Muscle of back (tissue), 11 donors: ENCODE measurements around the gene C19orf53. TPM values are rescaled to one million over a fixed set of nuclear protein-coding genes. Genes with fewer than 3 reads are reported as not detected.

ENCODE experiments used
- DNase-seq, 3 donors: peaks; one replicate each; pipeline versions ENCODE4 v3.0.0 to v3.0.0-alpha.2; 2013
- polyA plus RNA-seq, 10 donors: library from polyadenylated mRNA; unstranded; fragments of 120-200 nt; gene quantifications; one replicate each; pipeline ENCODE4 v1.2.1, GENCODE V29; 2013; ENCODE audit not compliant: insufficient read length in 10 of 10

Gene C19orf53
- polyA plus RNA-seq, 10 donors, result 81.1 to 140 (median 107) TPM

DNA sequence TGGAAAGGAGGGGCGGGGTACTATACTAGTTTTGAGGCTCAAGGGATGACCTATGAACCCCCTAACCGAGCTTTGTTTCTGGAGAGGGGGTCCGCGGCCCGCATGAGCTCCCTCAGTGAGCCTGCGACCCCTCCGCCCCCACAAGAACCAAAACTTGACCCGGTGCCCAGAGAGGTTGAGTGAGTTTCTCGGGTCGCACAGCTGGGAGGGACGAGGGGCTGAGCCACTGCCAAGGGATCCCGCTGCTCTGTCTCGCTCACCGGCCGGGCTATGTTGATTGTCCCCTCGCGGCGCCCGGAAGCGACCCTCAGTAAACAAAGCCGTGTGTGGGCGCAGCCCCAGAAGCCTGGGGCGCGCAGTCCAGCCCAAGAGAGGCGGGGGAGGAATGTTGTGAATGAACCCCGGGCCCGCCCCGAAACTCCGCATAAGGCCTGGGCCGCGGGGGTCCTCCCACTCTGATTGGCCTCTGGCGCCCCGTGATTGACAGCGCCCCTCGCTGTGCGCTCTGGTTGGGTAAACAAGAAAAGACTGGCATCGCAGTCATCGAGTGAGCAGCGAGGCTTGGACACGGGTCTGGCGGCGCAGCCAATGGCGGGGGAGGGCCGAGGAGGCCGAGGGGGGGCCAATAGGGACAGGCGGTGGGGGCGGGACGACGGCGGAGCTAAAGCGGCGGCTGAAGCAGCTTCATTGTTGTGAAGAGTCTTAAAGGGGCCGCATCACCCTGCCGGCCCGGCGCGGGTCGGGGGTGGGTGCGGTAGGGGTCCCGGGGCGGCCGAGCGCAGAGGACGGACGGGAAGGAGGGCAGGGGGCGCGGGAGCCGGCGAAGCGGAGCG lies 20.7 kb downstream of the C19orf53 start, which contains the start of gene ZSWIM4:
ZSWIM4 (plus strand) TSS at position 687 of the 833 bp plus-strand sequence. CDS start 206 bp downstream, outside the sequence.
- DNase-seq, result peak; percentile 99 to 100 (median 100)

- DNase-seq, result peak in 1 of 3 donors; percentile 58
These were observed 21.5 kb downstream of the C19orf53 start for GRCh38 chr19:13795595-13796300.

DNA sequence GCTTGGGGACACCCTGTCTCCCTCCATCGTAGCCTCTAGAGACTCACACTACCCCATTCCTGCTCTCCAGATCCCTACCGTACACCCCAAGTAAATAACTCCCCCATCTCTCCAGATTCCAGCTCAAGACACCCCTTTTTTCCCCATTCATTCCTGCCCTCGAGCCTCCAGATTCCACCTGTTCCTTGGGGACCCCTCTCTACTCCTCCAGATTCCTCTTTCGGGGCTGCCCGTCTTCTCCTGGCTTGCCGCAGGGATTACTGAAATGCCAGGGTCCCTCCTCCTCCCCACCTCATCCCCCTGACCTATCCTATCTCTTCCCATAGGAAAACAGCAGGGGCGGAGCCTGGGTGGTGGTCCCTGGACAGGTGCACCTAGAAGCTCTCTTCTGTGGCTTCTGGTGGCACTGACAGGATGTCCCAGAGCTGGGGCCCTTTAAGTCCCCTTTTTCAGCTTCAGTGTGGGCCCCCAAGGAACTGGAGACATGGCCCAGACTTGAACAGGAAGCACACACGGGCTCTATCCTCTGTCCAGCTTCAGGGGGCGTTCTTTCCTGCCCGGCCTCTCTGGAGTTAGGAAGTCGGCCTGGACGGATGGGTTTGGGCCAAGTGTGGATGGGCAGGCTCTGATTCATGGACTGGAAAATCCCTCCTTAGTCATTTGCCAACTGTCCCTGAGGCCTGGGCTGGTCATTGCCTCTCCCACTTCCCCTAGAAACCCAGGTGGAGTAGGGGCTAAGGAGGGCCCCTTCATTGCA lies 22.2 kb downstream of the C19orf53 start:
- DNase-seq, result peak; percentile 47 to 69 (median 67)

- no peak for DNase-seq
These were observed 22.8 kb downstream of the C19orf53 start for GRCh38 chr19:13797058-13797440.

DNA sequence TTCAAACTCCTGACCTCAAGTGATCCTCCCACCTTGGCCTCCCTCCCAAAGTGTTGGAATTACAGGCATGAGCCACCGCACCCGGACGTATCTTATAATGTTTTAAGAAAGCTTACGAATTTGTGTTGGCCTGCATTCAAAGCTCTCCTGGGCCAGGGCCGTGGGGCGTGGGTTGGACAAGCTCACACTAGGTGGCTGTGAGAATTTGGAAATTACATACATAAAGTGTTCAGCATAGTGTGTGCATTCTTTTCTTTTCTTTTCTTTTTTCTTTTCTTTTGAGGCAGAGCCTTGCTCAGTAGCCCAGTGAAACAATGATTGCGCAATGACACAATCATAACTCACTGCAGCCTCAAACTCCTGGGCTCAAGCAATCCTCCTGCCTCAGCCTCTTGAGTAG lies 23.6 kb downstream of the C19orf53 start:
- DNase-seq, result no peak

DNA sequence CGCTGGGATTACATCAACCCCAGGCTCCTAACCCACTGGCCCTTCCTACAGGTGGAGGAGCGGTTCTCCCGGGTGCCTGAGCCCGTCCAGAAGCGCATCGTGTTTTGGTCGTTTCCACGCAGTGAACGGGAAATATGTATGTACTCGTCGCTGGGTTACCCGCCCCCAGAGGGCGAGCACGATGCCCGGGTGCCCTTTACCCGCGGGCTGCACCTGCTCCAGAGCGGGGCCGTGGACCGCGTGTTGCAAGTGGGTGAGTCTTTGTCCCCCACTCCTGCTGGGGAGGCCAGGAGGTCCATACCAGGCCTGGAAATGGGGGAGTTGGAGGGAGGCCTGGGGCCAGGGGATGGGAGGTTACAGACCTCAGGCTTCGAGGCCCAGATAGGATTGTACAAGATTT lies 25.4 kb downstream of the C19orf53 start:
- DNase-seq, result no peak

DNA sequence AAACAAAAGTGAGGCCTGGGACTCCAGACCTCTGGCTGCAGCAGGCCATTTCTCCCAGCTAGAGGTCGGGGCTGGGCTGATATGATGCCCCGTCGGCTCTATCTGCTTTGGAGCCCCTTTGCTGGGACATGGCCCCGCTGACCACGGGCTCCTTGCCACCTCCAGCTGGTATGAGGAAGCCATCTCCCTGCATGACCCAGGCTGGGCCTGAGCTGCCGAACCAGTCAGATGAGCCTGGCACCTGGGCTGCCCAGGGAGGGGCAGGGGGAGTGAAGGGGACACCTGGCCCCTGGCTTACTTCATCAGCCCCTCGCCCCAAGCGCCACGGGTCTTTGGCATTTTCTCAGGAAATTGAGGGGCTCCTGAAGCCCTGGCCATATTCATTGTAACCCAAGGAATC lies 28.8 kb downstream of the C19orf53 start:
- no peak for DNase-seq

DNA sequence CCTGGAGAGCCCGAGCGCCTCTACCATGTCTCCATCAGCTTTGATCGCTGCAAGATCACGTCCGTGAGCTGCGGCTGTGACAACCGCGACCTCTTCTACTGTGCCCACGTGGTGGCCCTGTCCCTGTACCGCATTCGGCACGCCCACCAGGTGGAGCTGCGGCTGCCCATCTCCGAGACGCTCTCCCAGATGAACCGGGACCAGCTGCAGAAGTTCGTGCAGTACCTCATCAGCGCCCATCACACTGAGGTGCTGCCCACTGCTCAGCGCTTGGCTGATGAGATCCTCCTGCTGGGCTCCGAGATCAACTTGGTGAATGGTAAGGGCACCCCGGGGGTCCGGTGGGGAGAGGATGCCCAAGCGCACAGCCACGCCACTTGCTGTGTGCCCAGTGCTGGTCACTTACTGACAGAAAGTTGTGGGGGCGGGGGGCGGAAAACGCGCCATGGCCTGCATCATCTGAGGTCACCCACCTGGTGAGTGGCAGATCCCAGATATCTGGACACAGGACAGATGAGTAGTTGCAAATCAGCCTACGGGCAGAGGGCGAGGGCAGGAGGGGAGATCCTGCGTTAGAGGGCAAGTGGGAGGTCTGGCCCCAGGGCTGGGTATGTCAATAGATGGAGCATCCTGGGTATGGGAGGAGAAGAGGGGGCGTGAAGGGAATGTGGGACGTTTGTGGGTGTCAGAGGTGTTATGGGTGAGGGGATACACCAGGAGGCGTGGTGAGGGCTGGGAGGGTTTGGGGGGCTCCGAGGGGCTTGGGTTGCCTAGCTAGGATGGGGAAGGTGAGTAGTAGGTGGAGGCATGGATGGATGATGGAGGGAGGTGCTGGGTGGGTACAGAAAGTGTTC lies 30.8 kb downstream of the C19orf53 start:
- no peak for DNase-seq

GRCh38 chr19:13806728-13807127 lies 32.5 kb downstream of the C19orf53 start:
- DNase-seq, result no peak

- no peak for DNase-seq
These were observed 33.3 kb downstream of the C19orf53 start for GRCh38 chr19:13807421-13808021.

DNA sequence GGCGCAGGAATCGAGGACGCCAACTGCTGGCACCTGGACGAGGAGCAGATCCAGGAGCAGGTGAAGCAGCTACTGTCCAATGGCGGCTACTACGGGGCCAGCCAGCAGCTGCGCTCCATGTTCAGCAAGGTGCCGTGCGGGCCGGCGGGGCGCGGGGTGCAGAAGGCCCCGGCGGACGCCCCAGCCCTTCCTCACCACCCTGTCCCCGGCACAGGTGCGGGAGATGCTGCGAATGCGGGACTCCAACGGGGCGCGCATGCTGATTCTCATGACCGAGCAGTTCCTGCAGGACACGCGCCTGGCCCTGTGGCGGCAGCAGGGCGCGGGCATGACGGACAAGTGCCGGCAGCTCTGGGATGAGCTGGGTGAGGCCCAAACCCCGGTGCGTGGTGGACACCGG lies 34.6 kb downstream of the C19orf53 start:
- no peak for DNase-seq

DNA sequence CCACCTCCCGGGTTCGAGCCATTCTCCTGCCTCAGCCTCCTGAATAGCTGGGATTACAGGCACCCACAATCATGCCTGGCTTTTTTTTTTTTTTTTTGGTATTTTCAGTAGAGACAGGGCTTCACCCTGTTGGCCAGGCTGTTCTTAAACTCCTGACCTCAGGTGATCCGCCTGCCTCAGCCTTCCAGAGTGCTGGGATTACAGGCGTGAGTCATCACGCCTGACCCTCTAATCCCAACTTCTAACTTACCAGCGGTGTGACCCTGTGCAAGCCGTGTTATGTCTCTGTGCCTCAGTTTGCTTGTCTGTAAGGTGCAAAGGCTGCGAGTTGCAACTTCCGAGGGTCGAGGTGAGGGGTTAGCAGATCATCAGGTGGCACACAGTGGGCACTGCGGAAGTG lies 38.3 kb downstream of the C19orf53 start:
- DNase-seq, result no peak

GRCh38 chr19:13813147-13813546 lies 38.9 kb downstream of the C19orf53 start:
- no peak for DNase-seq

- no peak for DNase-seq
These were observed 40.3 kb downstream of the C19orf53 start for GRCh38 chr19:13814550-13814949.

- DNase-seq, result peak in 1 of 3 donors; percentile 11
These were observed 42.9 kb downstream of the C19orf53 start for GRCh38 chr19:13817018-13817614.

- DNase-seq, result peak in 1 of 3 donors; percentile 36
These were observed 43.5 kb downstream of the C19orf53 start for GRCh38 chr19:13817615-13818371.

DNA sequence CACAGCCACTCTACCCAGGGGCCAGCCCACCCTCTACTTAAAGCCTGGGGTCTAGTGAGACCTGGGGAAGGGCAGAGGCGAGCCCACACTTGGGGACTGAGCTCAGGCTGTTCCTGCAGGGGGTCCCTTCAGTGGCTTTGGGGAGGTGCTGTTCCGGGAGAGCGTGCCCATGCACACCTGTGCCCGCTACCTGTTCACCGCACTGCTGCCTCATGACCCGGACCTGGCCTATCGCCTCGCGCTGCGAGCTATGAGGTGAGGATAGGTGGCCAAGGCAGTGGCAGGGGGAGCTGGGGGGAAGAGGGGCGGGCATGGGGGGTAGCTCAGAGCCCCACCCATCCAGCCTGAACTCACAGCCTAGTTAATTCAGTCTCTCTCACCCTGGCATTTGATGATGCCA lies 45.0 kb downstream of the C19orf53 start:
- DNase-seq, result no peak

- DNase-seq, result no peak
These were observed 47.0 kb downstream of the C19orf53 start for GRCh38 chr19:13821292-13821691.

DNA sequence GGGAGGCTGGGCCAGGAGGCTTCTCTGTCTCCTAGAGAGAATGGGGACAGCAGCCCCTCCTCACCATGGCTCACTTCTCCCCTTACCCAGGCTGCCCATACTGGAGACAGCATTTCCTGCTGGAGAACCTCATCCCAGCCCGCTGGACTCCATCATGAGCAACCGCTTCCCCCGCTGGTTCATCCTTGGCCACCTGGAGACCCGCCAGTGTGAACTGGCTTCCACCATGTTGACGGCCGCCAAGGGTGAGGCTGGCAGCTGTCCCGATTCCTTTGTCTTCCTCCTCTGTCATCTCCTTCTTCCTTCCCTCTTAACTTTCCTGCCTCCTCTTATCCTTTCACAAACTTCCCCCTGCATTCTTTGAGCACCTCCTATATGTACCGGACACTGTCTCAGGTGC lies 49.0 kb downstream of the C19orf53 start:
- no peak for DNase-seq

GRCh38 chr19:13823901-13824300 lies 49.6 kb downstream of the C19orf53 start:
- no peak for DNase-seq
